Stomach (tissue), 4 donors: ENCODE data around the gene TBC1D10A.

ENCODE experiments used
- CTCF ChIP-seq, 7 experiments: fragments of 450-650 bp in 4 of 7; fragments of 200-600 bp in 3 of 7; sonication (generic) in 3 of 7; IDR thresholded peaks; one replicate each; pipeline ENCODE4 v1.5.1; 2016 to 2019; ENCODE audit warnings: antibody characterized with exemption in 7 of 7, control low read depth in 2 of 7, mild to moderate bottlenecking in 1 of 7
- EP300 ChIP-seq: sonication (generic); formaldehyde crosslinking; IDR thresholded peaks from one replicate; pipeline ENCODE4 v1.6.1; 2017; ENCODE audit warnings: antibody characterized with exemption
- POLR2A ChIP-seq, 4 donors: fragments of 450-650 bp; IDR thresholded peaks; one replicate each; pipeline ENCODE4 v1.6.1; 2016; ENCODE audit warnings: antibody characterized with exemption in 4 of 4, control low read depth in 2 of 4, mild to moderate bottlenecking in 1 of 4, moderate library complexity in 1 of 4
- POLR2AphosphoS5 ChIP-seq, 3 donors: sonication (generic); formaldehyde crosslinking; IDR thresholded peaks; one replicate each; pipeline ENCODE4 v1.6.1; 2016; ENCODE audit warnings: antibody characterized with exemption in 3 of 3

DNA sequence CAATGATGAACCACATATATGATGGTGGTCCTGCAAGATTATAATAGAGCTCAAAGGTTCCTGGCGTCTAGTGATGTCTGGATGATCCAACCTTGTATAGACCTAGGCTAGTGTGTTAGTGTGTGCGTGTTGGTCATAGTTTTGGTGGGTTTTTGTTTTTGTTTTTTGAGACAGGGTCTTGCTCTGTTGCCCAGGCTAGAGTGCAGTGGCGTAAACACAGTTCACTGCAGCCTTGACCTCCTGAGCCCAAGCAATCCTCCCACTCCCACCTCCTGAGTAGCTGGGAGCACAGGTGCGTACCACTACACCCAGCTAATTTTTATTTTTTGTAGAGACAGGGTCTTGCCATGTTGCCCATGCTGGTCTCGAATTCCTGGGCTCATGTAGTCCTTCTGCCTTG lies 46.8 kb downstream of the TBC1D10A start:
- no peak for TF ChIP-seq CTCF (IDR thresholded peaks at IDR 0.05)
- no peak for TF ChIP-seq POLR2A (IDR thresholded peaks at IDR 0.05)
- TF ChIP-seq EP300 = no peak
- no peak for TF ChIP-seq POLR2AphosphoS5 (IDR thresholded peaks at IDR 0.05)
